ENCODE measurements around the gene PLEKHA7. TPM values are rescaled to one million over a fixed set of nuclear protein-coding genes. Genes with fewer than 3 reads are reported as not detected.

The PLEKHA7 gene
- total and polyA plus RNA-seq, 2 of the 13 experiments (the other 11 are each of a cell fraction or from before 2014, with no cell fraction given): 17.5 to 18.7 TPM

- Histone ChIP-seq H4K20me1 (ENCODE audit: insufficient read depth, low read length) (no peaks in the 10 kb centered on the region), H3K4me1 (ENCODE audit: insufficient read depth, low read length) (peaks cover 38% of the 10 kb centered on the region), H3K36me3 (replicated peaks in 1 of 2; ENCODE audit: control insufficient read depth in 1 of 2, insufficient read depth in 2 of 2, low read length in 2 of 2) (peaks cover 5 to 6% of the 10 kb centered on the region in 2 experiments; a peak in 3 of 5 replicates), H3K27me3 (ENCODE audit: control insufficient read depth in 1 of 2, insufficient read depth in 2 of 2, low read length in 2 of 2) (no peaks in the 10 kb centered on the region), H3K4me2 (ENCODE audit: low read depth, low read length) (no peak overlapping the region), H3K9ac (ENCODE audit: insufficient read depth, low read depth, low read length) (no peak overlapping the region), H3K79me2 (ENCODE audit: insufficient read depth, low read length) (no peaks in the 10 kb centered on the region), H3K9me3 (ENCODE audit: low read length) (no peaks in the 10 kb centered on the region), H3K4me3 (replicated peaks in 1 of 3; ENCODE audit: insufficient read depth in 1 of 3, low read depth in 2 of 3, low read length in 3 of 3) (no peak overlapping the region), H2AFZ (ENCODE audit: low read length) (no peak overlapping the region), H3K27ac (ENCODE audit: extremely low read length, insufficient read depth, low read length) (no peak overlapping the region)
- FAIRE-seq (no peak), DNase-seq (ENCODE audit: low spot score) (no peak), ATAC-seq (no peak)
- no TSS peak for BruUV-seq (replicated peaks)
- ChIA-PET CTCF (ENCODE audit: low intra/inter-chr PET ratio, low total read pairs) (no interaction called here), POLR2A (no interaction called here)
- WGBS (ENCODE audit: low lambda C conversion rate): 96% methylated on average over 2 of the region's 2 CpGs
- in situ Hi-C loops (cut with HindIII; ENCODE audit: extremely low pct_ligation_motif_present, low pct_unique_long_range_greater_than_20kb): no loop called here
- intact Hi-C loops (cut with micrococcal nuclease; ENCODE audit: unreplicated experiment): loop anchor here (10.0 kb wide), 1 partner anchor 145 kb away; no protein-coding TSS in a partner anchor
- TF ChIP-seq ZNF326 (CRISPR knock-in tag; IDR thresholded peaks at IDR 0.05; ENCODE audit: borderline replicate concordance) (no peak), ZNF646 (CRISPR knock-in tag; IDR thresholded peaks at IDR 0.05) (no peak)
These were observed 234.1 kb downstream of the PLEKHA7 start for GRCh38 chr11:16780146-16780545.
